ENCODE data around the gene TM4SF1. TPM values are rescaled to one million over a fixed set of nuclear protein-coding genes. Genes with fewer than 3 reads are reported as not detected.

TM4SF1 gene
- total and polyA plus RNA-seq, 2 donors (not counting 3 experiments of a cell fraction or from before 2014, with no cell fraction given) = 559 to 1,407 TPM

- no peaks in the 10 kb centered on the region for H3K36me3 ChIP-seq (ENCODE audit: control insufficient read depth in 2 of 2, extremely low read depth in 1 of 2, insufficient read depth in 2 of 2, low read length in 2 of 2)
- DNase-seq (ENCODE audit: low read depth, low spot score) (peak; percentile 98), FAIRE-seq (peak; percentile 88)
- H3K9ac ChIP-seq (replicated peaks; ENCODE audit: extremely low read depth, insufficient read depth, low read length) = peak overlapping the region; percentile 46
- dilution Hi-C loops (cut with MboI; ENCODE audit: extremely low pct_ligation_motif_present, low sequenced_read_pairs) (no loop called here), intact Hi-C loops (cut with micrococcal nuclease) (loop anchor here (2.0 kb wide), 1 partner anchor 413 kb away; no protein-coding TSS in a partner anchor)
- H3K4me3 ChIP-seq (replicated peaks in 1 of 3; ENCODE audit: insufficient read depth in 1 of 3, low read depth in 1 of 3, low read length in 3 of 3) = peak overlapping the region in 1 of 3 experiments; percentile 31
- CTCF ChIA-PET = interaction anchor here (0.9 to 1.5 kb wide), 11 partner anchors 10 to 440 kb away, joined by 3 to 14 read pairs (median 5); partner anchors contain the start of gene TM4SF1
- H3K4me2 ChIP-seq (ENCODE audit: insufficient read depth, low read length) = peak overlapping the region; percentile 72
- BruUV-seq (replicated peaks) = no TSS peak
- H3K4me1 ChIP-seq (ENCODE audit: control insufficient read depth, extremely low read depth, insufficient read depth, low read length) = peaks cover 31% of the 10 kb centered on the region
- POLR2A ChIA-PET = interaction anchor here (1.2 kb wide), 2 partner anchors 18 to 24 kb away, joined by 4 to 8 read pairs; partner anchors contain the start of gene TM4SF1
- H3K79me2 ChIP-seq (ENCODE audit: control insufficient read depth, insufficient read depth, low read length) = no peaks in the 10 kb centered on the region
- H3K9me3 ChIP-seq (replicated peaks; ENCODE audit: control insufficient read depth, insufficient read depth, low read length) = no peaks in the 10 kb centered on the region
- H4K20me1 ChIP-seq (replicated peaks; ENCODE audit: control insufficient read depth, extremely low read depth, insufficient read depth, low read length) = no peaks in the 10 kb centered on the region
- peak; percentile 54 for TF ChIP-seq GATA2 (IDR thresholded peaks at IDR 0.05; ENCODE audit: insufficient read depth, insufficient read length, low read depth, low read length)
- TF ChIP-seq MYC (IDR thresholded peaks at IDR 0.05; ENCODE audit: low read depth, low read length) = no peak
- no peak for TF ChIP-seq FOS (IDR thresholded peaks at IDR 0.05; ENCODE audit: borderline replicate concordance, insufficient read depth, low read length)
- TF ChIP-seq EZH2 (IDR thresholded peaks at IDR 0.05; ENCODE audit: borderline replicate concordance, low read depth, low read length, severe bottlenecking) = no peak
- TF ChIP-seq CTCF (IDR thresholded peaks at IDR 0.05; ENCODE audit: extremely low read depth in 1 of 2, insufficient read depth in 1 of 2, low read depth in 1 of 2, low read length in 2 of 2) = no peak
- TF ChIP-seq JUN (IDR thresholded peaks at IDR 0.05; ENCODE audit: borderline replicate concordance, insufficient read depth, insufficient read length, low read depth) = no peak
- TF ChIP-seq POLR2A (IDR thresholded peaks at IDR 0.05; ENCODE audit: low read depth, low read length) = no peak
- TF ChIP-seq POLR2AphosphoS5 (IDR thresholded peaks at IDR 0.05; ENCODE audit: insufficient read depth, low read depth, low read length) = peak; percentile 53
- TF ChIP-seq MAX (IDR thresholded peaks at IDR 0.05; ENCODE audit: insufficient read depth, insufficient read length) = no peak
- peak overlapping the region; percentile 90 for H3K27ac ChIP-seq (ENCODE audit: insufficient read depth, low read depth, low read length)
- H2AFZ ChIP-seq (ENCODE audit: low read depth, low read length) = no peak overlapping the region
- no peaks in the 10 kb centered on the region for H3K27me3 ChIP-seq (ENCODE audit: control insufficient read depth in 2 of 2, insufficient read depth in 2 of 2, low read length in 2 of 2)
- no peaks in the 10 kb centered on the region for H3K9me1 ChIP-seq (replicated peaks; ENCODE audit: control insufficient read depth, extremely low read depth, insufficient read depth, low read length)
Observed at GRCh38 chr3:149395107-149396089, 17.9 kb upstream of the TM4SF1 start.

Measured in endothelial cell of umbilical vein (primary cell).